NT2/D1 (cell line): ENCODE measurements around the gene EXD3.

Experiments used
- SUZ12 ChIP-seq: IDR thresholded peaks from 2 replicates; pipeline ENCODE4 v1.6.1; 2011; ENCODE audit not compliant: insufficient read length, insufficient read depth; ENCODE audit errors: extremely low read depth
- YY1 ChIP-seq: IDR thresholded peaks from 2 replicates; pipeline ENCODE4 v1.6.1; 2011; ENCODE audit not compliant: insufficient read length, insufficient read depth
- ZNF274 ChIP-seq: IDR thresholded peaks from 2 replicates; pipeline ENCODE4 v1.6.1; 2011; ENCODE audit warnings: mild to moderate bottlenecking, low read depth, low read length

DNA sequence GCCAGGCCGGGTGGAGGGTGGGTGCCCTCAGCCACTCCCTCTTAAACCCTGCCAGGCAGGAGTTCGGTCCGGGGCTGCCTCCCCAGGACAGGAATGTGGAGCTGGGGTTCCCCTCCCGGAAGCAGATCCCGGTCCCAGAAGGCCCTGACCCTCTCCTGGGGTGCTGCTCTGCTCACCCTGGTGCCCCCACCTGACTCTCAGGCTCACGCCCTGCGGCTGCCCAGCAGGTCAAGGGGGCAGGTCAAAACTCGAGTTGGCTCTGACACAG, 117.2 kb downstream of the EXD3 start:
- no peak for TF ChIP-seq YY1
- no peak for TF ChIP-seq ZNF274
- TF ChIP-seq SUZ12 = no peak
